DND-41 (cell line): ENCODE measurements around the gene ST3GAL4.

Experiments used
- EZH2 ChIP-seq: IDR thresholded peaks from 3 replicates; pipeline ENCODE4 v1.6.1; 2012; ENCODE audit warnings: borderline replicate concordance, low read depth, mild to moderate bottlenecking, moderate library complexity, low read length, inconsistent platforms; ENCODE audit not compliant: severe bottlenecking
- TF ChIP-seq, protein P1 (sequence below): IDR thresholded peaks from 2 replicates; pipeline ENCODE4 v1.5.1; 2012; ENCODE audit warnings: borderline replicate concordance, low read length, moderate library complexity, mild to moderate bottlenecking; ENCODE audit not compliant: poor library complexity, severe bottlenecking; ENCODE audit errors: extremely low read depth

DNA sequence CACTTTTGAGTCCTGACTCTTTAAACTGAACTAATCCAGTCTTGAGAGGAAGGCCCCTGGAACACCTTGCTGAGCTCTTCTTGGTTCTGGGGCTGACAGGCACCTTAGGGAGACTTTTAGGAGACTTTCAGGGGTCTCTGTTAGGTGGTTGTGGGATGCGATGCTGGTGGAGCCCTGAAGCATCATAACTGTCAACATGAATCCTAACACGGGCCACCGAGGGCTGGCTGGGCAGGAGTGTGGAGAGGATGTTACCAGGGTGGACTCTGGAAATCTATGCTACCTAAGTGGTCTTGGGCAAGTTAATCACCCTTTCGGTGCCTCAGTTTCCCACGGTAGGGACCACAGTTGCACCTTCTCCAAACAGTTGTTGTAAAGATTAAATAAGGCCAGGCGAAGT, 106.5 kb downstream of the ST3GAL4 start:
- TF ChIP-seq, protein P1, sequence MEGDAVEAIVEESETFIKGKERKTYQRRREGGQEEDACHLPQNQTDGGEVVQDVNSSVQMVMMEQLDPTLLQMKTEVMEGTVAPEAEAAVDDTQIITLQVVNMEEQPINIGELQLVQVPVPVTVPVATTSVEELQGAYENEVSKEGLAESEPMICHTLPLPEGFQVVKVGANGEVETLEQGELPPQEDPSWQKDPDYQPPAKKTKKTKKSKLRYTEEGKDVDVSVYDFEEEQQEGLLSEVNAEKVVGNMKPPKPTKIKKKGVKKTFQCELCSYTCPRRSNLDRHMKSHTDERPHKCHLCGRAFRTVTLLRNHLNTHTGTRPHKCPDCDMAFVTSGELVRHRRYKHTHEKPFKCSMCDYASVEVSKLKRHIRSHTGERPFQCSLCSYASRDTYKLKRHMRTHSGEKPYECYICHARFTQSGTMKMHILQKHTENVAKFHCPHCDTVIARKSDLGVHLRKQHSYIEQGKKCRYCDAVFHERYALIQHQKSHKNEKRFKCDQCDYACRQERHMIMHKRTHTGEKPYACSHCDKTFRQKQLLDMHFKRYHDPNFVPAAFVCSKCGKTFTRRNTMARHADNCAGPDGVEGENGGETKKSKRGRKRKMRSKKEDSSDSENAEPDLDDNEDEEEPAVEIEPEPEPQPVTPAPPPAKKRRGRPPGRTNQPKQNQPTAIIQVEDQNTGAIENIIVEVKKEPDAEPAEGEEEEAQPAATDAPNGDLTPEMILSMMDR, result no peak
- no peak for TF ChIP-seq EZH2
